Loucy (cell line): Measurements from ENCODE around the gene CIC.

Experiments used
- EZH2phosphoT487 ChIP-seq: fragments of 200-600 bp; IDR thresholded peaks from 2 replicates; pipeline ENCODE4 v1.6.1; 2018; ENCODE audit warnings: antibody characterized with exemption, mild to moderate bottlenecking, moderate library complexity, borderline replicate concordance
- TF ChIP-seq, protein P1 (sequence below): fragments of 200-600 bp; sonication (generic); conservative IDR thresholded peaks from 2 replicates; pipeline ENCODE4 v1.5.1; 2014; ENCODE audit warnings: mild to moderate bottlenecking, antibody characterized with exemption, low read length

DNA sequence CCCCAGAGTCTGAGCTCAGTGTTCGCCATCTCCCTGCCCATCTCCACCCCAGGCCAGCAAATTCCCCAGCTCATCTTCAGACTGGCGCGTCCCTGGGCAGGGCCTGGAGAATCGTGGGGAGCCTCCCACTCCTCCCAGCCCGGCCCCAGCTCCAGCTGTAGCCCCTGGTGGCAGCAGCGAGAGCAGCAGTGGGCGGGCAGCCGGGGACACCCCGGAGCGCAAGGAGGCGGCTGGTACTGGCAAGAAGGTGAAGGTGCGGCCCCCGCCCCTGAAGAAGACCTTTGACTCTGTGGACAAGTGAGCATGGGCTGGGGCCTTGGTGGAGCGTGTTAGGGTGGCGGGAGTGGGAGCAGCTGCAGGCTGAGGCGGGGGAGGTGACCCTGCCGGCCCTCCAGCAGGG is 24.5 kb downstream of the CIC start:
- TF ChIP-seq, protein P1, sequence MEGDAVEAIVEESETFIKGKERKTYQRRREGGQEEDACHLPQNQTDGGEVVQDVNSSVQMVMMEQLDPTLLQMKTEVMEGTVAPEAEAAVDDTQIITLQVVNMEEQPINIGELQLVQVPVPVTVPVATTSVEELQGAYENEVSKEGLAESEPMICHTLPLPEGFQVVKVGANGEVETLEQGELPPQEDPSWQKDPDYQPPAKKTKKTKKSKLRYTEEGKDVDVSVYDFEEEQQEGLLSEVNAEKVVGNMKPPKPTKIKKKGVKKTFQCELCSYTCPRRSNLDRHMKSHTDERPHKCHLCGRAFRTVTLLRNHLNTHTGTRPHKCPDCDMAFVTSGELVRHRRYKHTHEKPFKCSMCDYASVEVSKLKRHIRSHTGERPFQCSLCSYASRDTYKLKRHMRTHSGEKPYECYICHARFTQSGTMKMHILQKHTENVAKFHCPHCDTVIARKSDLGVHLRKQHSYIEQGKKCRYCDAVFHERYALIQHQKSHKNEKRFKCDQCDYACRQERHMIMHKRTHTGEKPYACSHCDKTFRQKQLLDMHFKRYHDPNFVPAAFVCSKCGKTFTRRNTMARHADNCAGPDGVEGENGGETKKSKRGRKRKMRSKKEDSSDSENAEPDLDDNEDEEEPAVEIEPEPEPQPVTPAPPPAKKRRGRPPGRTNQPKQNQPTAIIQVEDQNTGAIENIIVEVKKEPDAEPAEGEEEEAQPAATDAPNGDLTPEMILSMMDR: no peak
- no peak for TF ChIP-seq EZH2phosphoT487
